ENCODE results near the gene CX3CR1. TPM values are rescaled to one million over a fixed set of nuclear protein-coding genes. Genes with fewer than 3 reads are reported as not detected.

CX3CR1 gene
- total RNA-seq, 2 donors from 2014 or later = 2.7 to 3.4 TPM

GRCh38 chr3:39276746-39277145 lies 3.1 kb downstream of the CX3CR1 start:
- TF ChIP-seq POLR2A (IDR thresholded peaks at IDR 0.05) = no peak
- TF ChIP-seq, protein P1, sequence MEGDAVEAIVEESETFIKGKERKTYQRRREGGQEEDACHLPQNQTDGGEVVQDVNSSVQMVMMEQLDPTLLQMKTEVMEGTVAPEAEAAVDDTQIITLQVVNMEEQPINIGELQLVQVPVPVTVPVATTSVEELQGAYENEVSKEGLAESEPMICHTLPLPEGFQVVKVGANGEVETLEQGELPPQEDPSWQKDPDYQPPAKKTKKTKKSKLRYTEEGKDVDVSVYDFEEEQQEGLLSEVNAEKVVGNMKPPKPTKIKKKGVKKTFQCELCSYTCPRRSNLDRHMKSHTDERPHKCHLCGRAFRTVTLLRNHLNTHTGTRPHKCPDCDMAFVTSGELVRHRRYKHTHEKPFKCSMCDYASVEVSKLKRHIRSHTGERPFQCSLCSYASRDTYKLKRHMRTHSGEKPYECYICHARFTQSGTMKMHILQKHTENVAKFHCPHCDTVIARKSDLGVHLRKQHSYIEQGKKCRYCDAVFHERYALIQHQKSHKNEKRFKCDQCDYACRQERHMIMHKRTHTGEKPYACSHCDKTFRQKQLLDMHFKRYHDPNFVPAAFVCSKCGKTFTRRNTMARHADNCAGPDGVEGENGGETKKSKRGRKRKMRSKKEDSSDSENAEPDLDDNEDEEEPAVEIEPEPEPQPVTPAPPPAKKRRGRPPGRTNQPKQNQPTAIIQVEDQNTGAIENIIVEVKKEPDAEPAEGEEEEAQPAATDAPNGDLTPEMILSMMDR (IDR thresholded peaks at IDR 0.05) = no peak
- no peak for TF ChIP-seq POLR2AphosphoS5 (IDR thresholded peaks at IDR 0.05)
- Histone ChIP-seq H3K27me3 (replicated peaks; ENCODE audit: insufficient read depth) (peaks cover 3% of the 10 kb centered on the region), H3K4me1 (replicated peaks) (no peaks in the 10 kb centered on the region), H3K36me3 (no peaks in the 10 kb centered on the region), H3K27ac (no peak overlapping the region), H3K9me3 (no peaks in the 10 kb centered on the region), H3K4me3 (no peak overlapping the region)
- no peak for DNase-seq (ENCODE audit: low spot score)
- intact Hi-C loops (cut with DNase I) = no loop called here

DNA sequence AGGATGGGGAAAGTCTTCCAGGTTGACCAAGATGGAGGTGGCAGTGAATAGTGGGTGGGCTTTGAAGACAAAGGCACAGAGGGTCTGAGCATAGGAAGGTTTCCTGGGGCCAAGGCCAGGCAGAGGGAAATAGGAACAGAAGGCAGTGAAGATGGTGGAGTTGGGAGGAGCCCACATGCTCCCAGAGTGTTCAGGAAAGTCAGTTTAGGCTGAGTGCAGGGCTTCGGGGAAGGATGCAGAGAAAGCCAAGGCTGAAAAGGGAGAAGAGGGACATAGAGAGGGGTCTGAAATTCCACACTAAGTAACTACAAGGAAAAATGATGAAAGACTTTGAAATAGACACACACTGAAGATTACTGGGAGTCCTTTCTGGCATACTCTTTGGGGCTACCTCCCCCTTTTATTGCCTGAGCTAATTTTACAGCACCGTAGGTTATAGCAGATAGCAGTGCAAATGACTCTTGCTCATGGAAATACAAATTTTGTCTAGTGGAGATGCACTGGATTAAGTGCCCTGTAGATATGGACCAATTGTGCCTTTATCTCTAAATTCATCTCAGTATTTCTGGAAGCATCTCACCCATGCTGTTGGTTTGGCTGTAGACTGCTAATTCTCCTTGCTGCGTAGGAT lies 3.8 kb downstream of the CX3CR1 start:
- no peak for TF ChIP-seq POLR2A (IDR thresholded peaks at IDR 0.05)
- TF ChIP-seq POLR2AphosphoS5 (IDR thresholded peaks at IDR 0.05) = no peak
- TF ChIP-seq, protein P1 (IDR thresholded peaks at IDR 0.05) = no peak
- Histone ChIP-seq H3K27ac (no peak overlapping the region), H3K4me1 (replicated peaks) (no peaks in the 10 kb centered on the region), H3K9me3 (no peaks in the 10 kb centered on the region), H3K4me3 (no peak overlapping the region), H3K36me3 (no peaks in the 10 kb centered on the region), H3K27me3 (replicated peaks; ENCODE audit: insufficient read depth) (peaks cover 3% of the 10 kb centered on the region)
- DNase-seq (ENCODE audit: low spot score) = no peak
- intact Hi-C loops (cut with DNase I) = no loop called here
- whole genome bisulfite sequencing = 72% methylated on average over 3 of the region's 3 CpGs

DNA sequence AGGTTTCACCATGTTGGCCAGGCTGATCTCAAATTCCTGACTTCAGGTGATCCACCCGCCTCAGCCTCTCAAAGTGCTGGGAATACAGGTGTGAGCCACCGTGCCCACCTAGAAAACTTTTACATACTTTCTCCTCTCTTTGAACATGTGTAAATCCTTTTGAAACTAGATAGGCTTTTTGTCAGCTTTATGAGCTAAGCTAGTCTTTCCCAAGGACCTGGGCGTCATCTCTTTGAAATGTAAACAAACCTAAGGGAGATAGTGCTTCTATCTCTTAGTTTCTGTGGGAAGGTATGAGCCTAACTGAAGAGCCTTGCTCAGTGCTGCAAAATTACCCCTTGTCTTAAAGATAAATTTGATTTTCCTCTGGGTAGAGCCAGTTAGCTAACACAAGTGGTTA lies 4.8 kb downstream of the CX3CR1 start:
- Histone ChIP-seq H3K4me1 (replicated peaks) (no peaks in the 10 kb centered on the region), H3K27ac (no peak overlapping the region)
- 41% methylated on average over 3 of the region's 3 CpGs for WGBS

GRCh38 chr3:39273119-39273518 lies 6.7 kb downstream of the CX3CR1 start:
- no peaks in the 10 kb centered on the region for H3K9me3 ChIP-seq
- TF ChIP-seq POLR2A (IDR thresholded peaks at IDR 0.05) (no peak), POLR2AphosphoS5 (IDR thresholded peaks at IDR 0.05) (no peak)
- TF ChIP-seq, protein P1 (IDR thresholded peaks at IDR 0.05) = no peak
- intact Hi-C loops (cut with DNase I) = no loop called here
- no peaks in the 10 kb centered on the region for H3K4me1 ChIP-seq (replicated peaks)
- H3K27ac ChIP-seq = no peak overlapping the region
- no peak for DNase-seq (ENCODE audit: low spot score)
- WGBS = 62% methylated on average over 3 of the region's 3 CpGs
- no peak overlapping the region for H3K4me3 ChIP-seq
- peaks cover 3% of the 10 kb centered on the region for H3K27me3 ChIP-seq (replicated peaks; ENCODE audit: insufficient read depth)
- no peaks in the 10 kb centered on the region for H3K36me3 ChIP-seq

More for the DNA sequence above, 4.8 kb downstream of the CX3CR1 start:
- TF ChIP-seq POLR2A (IDR thresholded peaks at IDR 0.05) = no peak
- TF ChIP-seq, protein P1 (IDR thresholded peaks at IDR 0.05) = no peak
- TF ChIP-seq POLR2AphosphoS5 (IDR thresholded peaks at IDR 0.05) = no peak
- Histone ChIP-seq H3K36me3 (no peaks in the 10 kb centered on the region), H3K4me3 (no peak overlapping the region), H3K9me3 (no peaks in the 10 kb centered on the region), H3K27me3 (replicated peaks; ENCODE audit: insufficient read depth) (peaks cover 3% of the 10 kb centered on the region)
- no peak for DNase-seq (ENCODE audit: low spot score)
- intact Hi-C loops (cut with DNase I) = no loop called here

DNA sequence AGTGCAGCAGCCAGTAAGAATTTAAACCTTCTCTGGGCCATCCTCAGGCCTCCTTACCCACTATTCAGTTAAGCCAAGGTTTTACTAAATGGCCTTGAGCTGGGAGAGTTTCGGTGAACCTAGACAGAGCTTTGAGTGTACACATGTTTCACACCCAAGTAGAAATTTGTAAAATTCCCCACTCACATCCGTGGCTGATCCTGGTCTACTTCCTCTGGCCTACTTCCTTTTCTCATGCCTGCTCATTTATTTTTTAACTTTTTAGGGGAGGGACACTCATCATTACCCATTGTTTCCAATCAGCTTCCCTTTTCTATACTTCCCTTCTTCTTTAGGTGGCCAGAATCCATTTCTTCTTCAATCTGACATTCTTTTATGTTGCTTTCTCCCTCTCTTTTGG lies 7.6 kb downstream of the CX3CR1 start:
- Histone ChIP-seq H3K36me3 (no peaks in the 10 kb centered on the region), H3K4me1 (replicated peaks) (no peaks in the 10 kb centered on the region), H3K4me3 (no peak overlapping the region), H3K27me3 (replicated peaks; ENCODE audit: insufficient read depth) (peaks cover 3% of the 10 kb centered on the region), H3K27ac (no peak overlapping the region), H3K9me3 (no peaks in the 10 kb centered on the region)
- WGBS = 69% methylated on average over 2 of the region's 2 CpGs
- TF ChIP-seq POLR2AphosphoS5 (IDR thresholded peaks at IDR 0.05) = no peak
- TF ChIP-seq, protein P1 (IDR thresholded peaks at IDR 0.05) = no peak
- TF ChIP-seq POLR2A (IDR thresholded peaks at IDR 0.05) = no peak
- intact Hi-C loops (cut with DNase I) = no loop called here
- no peak for DNase-seq (ENCODE audit: low spot score)

All from prostate gland (tissue), 2 donors.